8988T (cell line): ENCODE measurements around the gene POU2AF1.

Experiments used
- DNase-seq: peaks from one replicate; pipeline ENCODE4 v3.0.0; 2011

Gene POU2AF1

DNA sequence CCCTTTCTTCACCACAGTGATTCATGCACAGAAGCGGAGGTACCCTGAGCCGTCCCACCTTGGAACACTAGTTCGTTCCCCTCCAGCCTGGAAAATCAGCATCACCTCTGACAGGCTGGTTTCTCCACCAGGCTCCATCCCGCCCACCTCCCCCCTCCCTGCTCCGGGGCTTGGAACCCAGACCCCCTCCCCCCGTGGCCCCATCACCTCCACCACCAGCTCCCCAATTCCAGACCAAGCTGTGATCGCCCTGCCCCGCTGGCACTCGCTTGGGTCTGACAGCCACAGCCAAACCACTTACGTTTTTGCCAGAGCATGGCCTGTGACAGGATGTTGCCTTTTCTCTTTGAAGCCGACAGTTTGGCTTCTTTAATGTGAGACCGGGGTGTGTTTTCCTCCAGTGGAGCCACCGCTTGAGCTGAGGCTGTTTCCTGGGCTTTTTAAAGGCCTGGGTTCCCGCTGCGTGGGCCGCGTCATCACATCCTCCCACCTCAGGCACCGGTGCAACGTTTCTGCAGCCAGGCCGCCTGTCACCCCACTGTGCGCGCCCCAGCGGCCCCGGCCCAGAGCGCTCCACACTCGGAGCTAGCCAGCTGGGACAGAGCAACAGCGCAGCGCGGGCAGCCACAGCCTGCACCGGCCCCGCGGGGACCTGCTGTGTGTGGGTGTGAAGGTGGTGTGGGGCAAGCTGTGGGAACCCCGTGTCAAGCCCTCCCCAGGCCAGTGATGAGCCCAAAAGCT is at the start of gene POU2AF1:
POU2AF1 (minus strand) TSS at position 415 of the 741 bp plus-strand sequence; CDS start at position 317, 98 bp downstream.
- no peak for DNase-seq

GRCh38 chr11:111428113-111428876 is 49.2 kb upstream of the POU2AF1 start:
- no peak for DNase-seq

DNA sequence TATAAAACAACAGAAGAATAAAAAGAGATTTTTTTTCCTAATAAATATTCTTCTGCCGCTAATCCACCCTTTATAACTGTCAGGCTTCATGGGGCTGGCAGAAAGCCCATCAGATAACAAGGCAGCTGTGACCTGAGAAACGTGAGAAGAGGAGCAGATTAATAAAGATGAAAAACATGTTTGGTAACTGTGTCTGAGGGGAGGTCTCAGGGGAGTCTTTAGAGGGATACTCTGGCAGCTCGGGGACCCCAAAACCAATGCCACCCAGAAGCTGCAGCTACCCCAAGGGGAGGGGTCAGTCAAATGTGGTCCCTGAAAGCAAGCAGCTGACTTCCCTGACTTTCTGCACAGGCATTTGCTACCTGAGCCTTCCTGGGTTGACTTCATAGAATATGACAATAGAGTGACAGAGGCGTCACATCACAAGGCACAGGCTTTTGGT is 48.4 kb upstream of the POU2AF1 start:
- DNase-seq: no peak

DNA sequence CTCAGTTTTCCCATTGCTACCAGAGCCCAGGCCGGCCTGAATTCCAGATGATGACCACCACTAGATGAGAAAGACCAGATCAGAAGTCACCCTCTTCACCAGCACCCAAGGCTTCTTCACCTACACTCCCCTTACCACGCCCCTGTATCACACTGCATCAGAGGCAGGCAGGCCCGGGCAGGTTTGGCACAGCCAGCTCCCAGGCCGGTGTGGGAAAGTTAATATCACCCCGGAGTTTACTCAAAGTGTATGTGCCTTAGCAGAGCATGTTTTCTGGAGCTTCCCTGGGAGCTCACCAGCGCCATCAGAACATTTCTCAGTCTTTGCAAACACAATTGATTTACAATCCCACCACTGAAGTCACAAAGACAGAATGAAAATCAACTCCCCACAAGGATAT is 47.5 kb upstream of the POU2AF1 start:
- DNase-seq: no peak

GRCh38 chr11:111423250-111423615 is 44.2 kb upstream of the POU2AF1 start:
- no peak for DNase-seq

- DNase-seq: no peak
Measured at GRCh38 chr11:111422494-111423249, 43.6 kb upstream of the POU2AF1 start.

DNA sequence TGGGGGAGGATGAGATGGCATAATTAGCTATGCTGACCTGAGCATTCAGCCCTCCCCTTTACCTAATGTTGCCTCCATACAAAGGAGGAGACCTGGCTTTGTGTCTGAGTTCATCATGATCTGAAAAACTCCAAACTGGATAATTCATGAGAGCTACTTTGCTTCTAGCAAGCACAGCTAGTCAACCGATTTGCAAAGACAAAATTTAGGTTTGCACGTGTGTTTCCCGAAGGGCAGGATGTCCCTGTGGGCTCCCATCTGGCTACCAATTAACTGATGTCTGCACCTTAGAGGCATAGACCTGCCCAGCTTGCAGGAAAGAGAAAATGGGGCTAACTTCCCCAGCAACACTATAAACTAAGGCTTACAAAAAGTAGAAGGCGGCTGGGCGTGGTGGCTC is 42.2 kb upstream of the POU2AF1 start:
- no peak for DNase-seq

DNA sequence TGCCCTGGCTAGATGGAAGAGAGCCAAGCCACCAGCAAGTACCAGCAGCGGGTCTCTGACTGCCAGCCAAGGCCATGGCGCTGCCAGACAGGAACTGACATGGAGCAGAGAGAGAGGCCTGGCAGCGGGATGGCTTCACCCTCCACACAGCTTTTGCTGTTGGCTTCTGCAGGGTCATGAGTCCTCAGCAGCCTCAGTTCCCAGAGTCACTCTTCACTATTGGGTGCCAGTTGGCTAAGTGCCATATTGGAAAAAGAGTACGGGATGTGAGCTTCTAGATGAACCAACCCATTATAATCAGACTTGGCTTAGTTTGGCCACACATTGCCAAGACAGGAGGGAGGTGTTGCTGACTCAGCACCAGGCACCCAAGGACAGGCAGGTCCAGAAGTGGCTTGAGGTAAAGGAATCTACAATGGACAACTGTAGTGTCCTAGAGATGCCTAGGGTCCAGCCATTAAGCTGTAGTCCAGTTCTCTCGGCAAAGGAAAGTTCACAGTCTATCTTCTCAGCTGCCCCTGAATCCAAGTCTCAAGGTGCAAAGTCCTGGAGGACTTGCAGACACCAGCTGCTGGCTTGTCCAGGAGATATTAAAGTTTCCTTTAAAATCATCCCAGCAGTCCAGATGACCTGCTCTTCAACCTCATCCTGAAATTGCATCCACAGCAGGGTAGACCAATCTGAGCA is 40.7 kb upstream of the POU2AF1 start:
- no peak for DNase-seq

- no peak for DNase-seq
Measured at GRCh38 chr11:111419181-111419580, 40.1 kb upstream of the POU2AF1 start.

GRCh38 chr11:111418436-111418787 is 39.3 kb upstream of the POU2AF1 start:
- no peak for DNase-seq

DNA sequence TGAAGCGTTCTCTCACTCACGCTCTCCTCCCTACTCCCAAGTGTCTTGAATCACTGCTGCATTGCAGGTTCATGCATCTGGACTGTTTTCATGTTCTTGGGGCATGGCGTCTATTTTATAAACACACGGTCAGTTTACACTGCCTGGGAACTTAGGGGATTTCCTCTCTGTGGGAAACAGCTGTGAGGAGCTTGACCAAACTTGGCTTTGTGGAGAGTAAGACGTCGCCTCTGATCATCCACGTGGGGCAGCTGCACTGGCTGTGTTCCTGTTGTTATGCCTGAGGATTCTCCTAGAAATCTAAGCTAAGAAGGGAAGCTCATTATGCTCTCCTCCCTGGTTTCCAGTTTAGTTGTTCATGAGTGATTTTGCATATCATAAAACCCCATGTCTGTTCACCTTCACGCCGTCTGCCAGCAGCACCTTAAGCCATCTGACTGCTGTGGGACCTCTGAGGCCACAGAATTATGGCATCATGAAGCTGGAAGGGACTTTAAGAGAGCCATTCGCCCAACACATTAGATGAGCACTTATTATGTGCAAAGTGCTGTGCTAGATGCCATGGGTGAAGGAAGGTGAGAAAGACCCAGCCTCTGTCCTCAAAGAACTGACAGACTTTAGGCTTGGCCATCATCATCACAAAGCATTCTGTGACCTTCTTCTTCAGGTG is 38.8 kb upstream of the POU2AF1 start:
- no peak for DNase-seq

DNA sequence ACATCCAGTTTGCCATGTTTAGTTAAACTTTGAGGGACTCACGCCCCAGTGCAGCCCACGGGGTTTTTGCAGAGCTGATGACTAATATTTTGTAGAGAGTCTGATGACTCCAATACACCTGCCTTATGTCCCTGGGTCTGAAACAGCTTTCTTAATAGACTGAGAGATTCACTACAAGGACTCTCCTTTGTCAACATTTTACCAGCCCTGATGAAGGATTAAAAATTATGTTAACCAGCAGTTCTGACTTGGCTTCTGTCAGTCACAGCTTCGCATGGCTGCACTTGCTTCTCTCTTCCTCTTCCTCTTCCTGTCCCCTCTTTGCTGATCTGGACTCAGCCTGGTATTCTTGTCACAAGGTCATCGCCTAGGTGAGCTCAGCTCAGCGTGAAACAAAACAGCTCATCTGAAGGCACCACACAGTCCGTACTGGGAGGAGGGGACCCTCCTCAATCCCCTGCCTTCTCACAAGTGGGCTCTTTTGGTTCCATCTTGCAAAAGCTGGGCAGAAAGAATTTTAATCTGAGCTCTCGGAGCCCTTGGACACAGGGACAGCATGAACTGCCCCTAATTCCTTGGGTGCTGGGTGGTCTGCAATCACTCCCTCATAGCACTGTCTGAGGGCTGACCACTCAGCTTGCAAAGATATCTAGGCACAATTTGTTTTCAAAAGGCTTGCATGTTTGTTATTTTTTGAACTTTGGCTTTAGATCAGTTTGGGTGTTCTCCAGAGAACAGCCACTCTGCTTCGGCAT is 38.1 kb upstream of the POU2AF1 start:
- no peak for DNase-seq

GRCh38 chr11:111416231-111416960 is 37.3 kb upstream of the POU2AF1 start:
- no peak for DNase-seq

- DNase-seq: no peak
Measured at GRCh38 chr11:111414936-111415335, 35.9 kb upstream of the POU2AF1 start.

GRCh38 chr11:111414267-111414931 is 35.3 kb upstream of the POU2AF1 start:
- no peak for DNase-seq

DNA sequence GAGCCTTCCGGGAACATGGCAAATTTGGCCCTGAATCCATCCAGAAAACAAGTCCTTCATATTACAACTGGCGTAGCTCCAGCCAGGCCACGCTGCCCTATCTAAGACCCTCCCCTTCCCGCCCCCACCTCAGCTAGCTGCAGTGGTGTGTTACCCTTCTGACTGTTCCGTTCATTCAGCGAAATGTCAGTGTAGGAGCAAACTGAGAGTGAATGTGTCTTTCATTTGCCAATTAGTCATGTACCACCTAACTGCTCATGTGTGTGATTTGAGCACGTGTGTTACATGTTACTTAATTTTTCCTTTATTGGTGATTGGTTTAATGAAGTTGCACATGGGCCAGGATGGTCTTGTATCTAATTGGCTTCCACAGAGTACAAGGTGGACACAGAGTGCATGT is 34.8 kb upstream of the POU2AF1 start:
- DNase-seq: no peak

DNA sequence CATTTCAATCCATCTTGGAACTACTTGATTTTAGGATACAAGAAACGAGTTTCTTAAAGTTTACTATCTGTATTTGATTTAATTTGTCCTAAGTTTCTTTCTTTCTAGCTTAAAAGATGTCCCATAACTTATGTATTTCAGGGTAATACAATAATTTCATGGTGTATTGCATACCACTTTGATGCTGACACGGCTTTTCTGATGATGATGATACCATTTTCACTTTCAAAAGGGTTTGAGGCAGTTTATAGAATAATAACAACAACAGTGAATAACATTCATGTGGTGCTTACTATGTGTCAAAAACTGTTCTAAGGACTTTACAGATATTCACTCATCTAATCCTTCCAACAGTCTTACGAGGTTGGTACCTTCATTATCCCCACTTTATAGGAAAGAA is 33.2 kb upstream of the POU2AF1 start:
- no peak for DNase-seq

DNA sequence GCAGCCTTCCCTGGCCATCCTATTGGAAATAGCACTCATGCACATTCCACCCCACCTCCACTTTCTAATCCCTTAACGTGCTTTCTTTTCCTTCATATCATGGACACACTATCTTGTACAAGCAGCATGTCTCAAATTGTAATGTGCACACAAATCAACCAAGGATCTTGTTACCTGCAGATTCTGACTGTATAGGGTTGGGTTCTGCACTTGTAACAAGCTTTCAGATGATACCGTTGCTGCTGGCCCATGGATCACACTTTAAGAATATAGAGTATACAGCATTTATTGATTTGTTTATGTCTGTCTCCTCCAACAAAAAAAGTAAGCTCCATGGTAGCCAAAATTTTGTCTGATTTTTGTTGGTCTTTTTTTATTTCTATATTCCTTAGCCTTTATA is 32.4 kb upstream of the POU2AF1 start:
- DNase-seq: no peak

DNA sequence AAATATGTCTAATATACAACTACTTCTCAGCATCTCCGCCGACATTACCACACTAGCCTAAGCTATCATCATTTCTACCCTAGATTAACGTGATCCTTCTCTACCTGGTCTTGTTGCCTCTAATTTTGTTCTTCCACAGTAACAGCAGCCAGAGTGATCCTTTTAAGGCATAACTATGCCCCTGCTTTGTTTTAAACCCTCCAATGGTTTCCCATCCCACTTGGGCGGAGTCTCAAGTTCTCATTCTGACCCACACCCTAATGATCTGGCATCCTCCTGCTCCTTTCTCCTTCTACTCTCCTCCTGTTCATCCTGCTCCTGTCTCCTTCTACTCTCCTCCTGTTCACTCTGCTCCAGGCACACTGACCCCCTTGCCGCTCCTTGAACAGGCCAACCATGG is 31.9 kb upstream of the POU2AF1 start:
- no peak for DNase-seq

DNA sequence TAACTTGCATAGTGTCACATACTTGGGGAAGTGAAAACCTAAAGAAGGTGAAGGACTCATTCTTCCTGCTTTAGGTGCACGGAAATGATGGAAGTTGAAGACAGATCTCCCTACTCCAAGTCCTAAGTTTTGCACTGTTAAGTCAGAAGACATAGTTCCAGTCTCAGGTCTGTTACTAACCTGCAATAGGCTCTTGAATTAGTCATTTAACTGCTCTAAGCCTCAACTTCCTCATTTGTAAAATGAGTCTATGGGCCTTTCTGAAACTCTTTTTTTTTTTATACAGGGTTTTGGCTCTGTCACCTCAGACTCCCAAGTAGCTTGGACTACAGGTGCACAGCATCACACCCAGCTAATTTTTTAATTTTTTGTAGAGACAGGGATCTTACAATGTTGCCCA is 30.8 kb upstream of the POU2AF1 start:
- DNase-seq: no peak
